Body of pancreas (tissue), 4 donors: ENCODE data around the gene PPM1N. TPM values are rescaled to one million over a fixed set of nuclear protein-coding genes. Genes with fewer than 3 reads are reported as not detected.

Source experiments
- ATAC-seq: fragments of 150-250 bp; one replicate; pipeline ENCODE4 v1.9.1; 2016
- DNase-seq, 4 donors: peaks; one replicate each; pipeline ENCODE4 v3.0.0-alpha.2; 2019
- H3K27ac ChIP-seq, 4 donors: fragments of 200-600 bp; sonication (generic); 1 replicate in 3 of 4; 2 replicates in 1 of 4; pipeline versions ENCODE4 v1.5.1 to v1.6.1; 2016 to 2019; ENCODE audit warnings: mild to moderate bottlenecking in 1 of 4, mixed read lengths in 1 of 4, moderate library complexity in 1 of 4
- H3K27me3 ChIP-seq, 2 donors: fragments of 200-600 bp; sonication (generic); one replicate each; pipeline ENCODE4 v1.6.0; 2016; ENCODE audit warnings: mild to moderate bottlenecking in 1 of 2
- H3K36me3 ChIP-seq, 2 donors: fragments of 200-600 bp; sonication (generic); replicated peaks in 1 of 2; 2 replicates each; pipeline ENCODE4 v1.5.1; 2016; ENCODE audit warnings: low read depth in 2 of 2; ENCODE audit not compliant: insufficient read depth in 1 of 2
- H3K4me1 ChIP-seq: fragments of 200-600 bp; sonication (generic); one replicate; pipeline ENCODE4 v1.6.0; 2016
- H3K4me3 ChIP-seq, 2 donors: fragments of 200-600 bp; sonication (generic); 1 replicate in 1 of 2; 2 replicates in 1 of 2; pipeline ENCODE4 v1.5.1; 2016 to 2019
- H3K9me3 ChIP-seq, 3 donors: fragments of 200-600 bp; sonication (generic); 1 replicate in 2 of 3; 2 replicates in 1 of 3; pipeline ENCODE4 v1.5.1; 2016
- CTCF ChIP-seq, 7 experiments: fragments of 450-650 bp in 4 of 7; fragments of 200-600 bp in 3 of 7; sonication (generic) in 3 of 7; IDR thresholded peaks; one replicate each; pipeline ENCODE4 v1.5.1; 2016 to 2019; ENCODE audit warnings: antibody characterized with exemption in 7 of 7
- POLR2A ChIP-seq, 3 donors: fragments of 450-650 bp; IDR thresholded peaks; one replicate each; pipeline ENCODE4 v1.6.1; 2016; ENCODE audit warnings: antibody characterized with exemption in 3 of 3, mild to moderate bottlenecking in 2 of 3
- WGBS, 2 donors: methylation state at CpG; one replicate each; pipeline ENCODE4 v1.1.5; 2017; 5-methylcytosine and 5-hydroxymethylcytosine counted together
- intact Hi-C: fragments of 100-400 bp; cut with DNase I; formaldehyde crosslinking; loops from one replicate; pipeline ENCODE4 v1.15.1; 2023
- total RNA-seq, 2 donors: library from RNA; depleted of rRNA; stranded (reverse); fragments of >200 nt; gene quantifications; one replicate each; pipeline ENCODE4 v1.1.0, GENCODE V29; 2016

PPM1N gene
- total RNA-seq, 2 donors from 2014 or later: not detected

GRCh38 chr19:45528149-45528743, 30.0 kb downstream of the PPM1N start:
- TF ChIP-seq POLR2A (IDR thresholded peaks at IDR 0.05) (peak in 1 of 3 donors; percentile 12), CTCF (IDR thresholded peaks at IDR 0.05) (no peak)
- peak overlapping the region; percentile 4 to 69 (median 62) for H3K27ac ChIP-seq
- ATAC-seq: peak; percentile 33
- H3K9me3 ChIP-seq: no peaks in the 10 kb centered on the region
- H3K4me1 ChIP-seq: peaks cover 45% of the 10 kb centered on the region
- peak; percentile 39 to 71 (median 54) for DNase-seq
- WGBS, 2 donors: 9 to 14% methylated on average over 17 of the region's 17 CpGs
- no peaks in the 10 kb centered on the region for H3K36me3 ChIP-seq
- no peaks in the 10 kb centered on the region for H3K27me3 ChIP-seq
- intact Hi-C loops: loop anchor here (10.0 kb wide), 1 partner anchor 117 kb away; no protein-coding TSS in a partner anchor
- H3K4me3 ChIP-seq: no peak overlapping the region

- Histone ChIP-seq H3K9me3 (no peaks in the 10 kb centered on the region), H3K4me3 (no peak overlapping the region), H3K27ac (peak overlapping the region; percentile 4 to 69 (median 62)), H3K36me3 (no peaks in the 10 kb centered on the region), H3K27me3 (no peaks in the 10 kb centered on the region), H3K4me1 (peaks cover 44% of the 10 kb centered on the region)
- TF ChIP-seq CTCF (IDR thresholded peaks at IDR 0.05): peak in 3 of 7 experiments; percentile 7 to 16 (median 10)
- TF ChIP-seq POLR2A (IDR thresholded peaks at IDR 0.05): peak in 1 of 3 donors; percentile 25
- intact Hi-C loops: loop anchor here (10.0 kb wide), 1 partner anchor 116 kb away; no protein-coding TSS in a partner anchor
- DNase-seq (peak; percentile 66 to 78 (median 74)), ATAC-seq (peak; percentile 61)
- 0 to 5% methylated on average over 7 to 47 of the region's 49 CpGs for WGBS, 2 donors
Measured at GRCh38 chr19:45528744-45529419, 30.6 kb downstream of the PPM1N start.

GRCh38 chr19:45529420-45529785, 31.2 kb downstream of the PPM1N start:
- H3K4me3 ChIP-seq: no peak overlapping the region
- DNase-seq: no peak
- intact Hi-C loops: loop anchor here (10.0 kb wide), 1 partner anchor 115 kb away; no protein-coding TSS in a partner anchor
- H3K36me3 ChIP-seq: no peaks in the 10 kb centered on the region
- H3K27me3 ChIP-seq: no peaks in the 10 kb centered on the region
- no peak for ATAC-seq
- 23 to 36% methylated on average over 9 to 14 of the region's 14 CpGs for WGBS, 2 donors
- TF ChIP-seq POLR2A (IDR thresholded peaks at IDR 0.05) (no peak), CTCF (IDR thresholded peaks at IDR 0.05) (no peak)
- H3K4me1 ChIP-seq: peaks cover 39% of the 10 kb centered on the region
- H3K9me3 ChIP-seq: no peaks in the 10 kb centered on the region
- H3K27ac ChIP-seq: peak overlapping the region in 1 of 4 donors; percentile 68

- WGBS, 2 donors: 93 to 94% methylated on average over 1 of the region's 1 CpG
- TF ChIP-seq POLR2A (IDR thresholded peaks at IDR 0.05): no peak
- no peak for TF ChIP-seq CTCF (IDR thresholded peaks at IDR 0.05)
- Histone ChIP-seq H3K4me1 (peaks cover 21% of the 10 kb centered on the region), H3K36me3 (no peaks in the 10 kb centered on the region), H3K4me3 (no peak overlapping the region), H3K27me3 (no peaks in the 10 kb centered on the region), H3K27ac (no peak overlapping the region), H3K9me3 (no peaks in the 10 kb centered on the region)
- DNase-seq (no peak), ATAC-seq (no peak)
- intact Hi-C loops: no loop called here
Measured at GRCh38 chr19:45531349-45531748, 33.1 kb downstream of the PPM1N start.
